SU-DHL-6 (cell line): ENCODE results near the gene PPFIBP1.

Source experiments
- EZH2phosphoT487 ChIP-seq: fragments of 200-600 bp; sonication (generic), shearing (Covaris generic); conservative IDR thresholded peaks from 2 replicates; pipeline ENCODE4 v1.6.1; 2018; ENCODE audit warnings: mild to moderate bottlenecking, antibody characterized with exemption, low read length, moderate library complexity, mixed read lengths
- TF ChIP-seq, protein P1 (sequence below): fragments of 200-600 bp; sonication (generic); IDR thresholded peaks from one replicate; pipeline ENCODE4 v1.5.1; 2017; ENCODE audit warnings: antibody characterized with exemption, mild to moderate bottlenecking, low read length, moderate library complexity; ENCODE audit not compliant: insufficient read depth, poor library complexity, severe bottlenecking

DNA sequence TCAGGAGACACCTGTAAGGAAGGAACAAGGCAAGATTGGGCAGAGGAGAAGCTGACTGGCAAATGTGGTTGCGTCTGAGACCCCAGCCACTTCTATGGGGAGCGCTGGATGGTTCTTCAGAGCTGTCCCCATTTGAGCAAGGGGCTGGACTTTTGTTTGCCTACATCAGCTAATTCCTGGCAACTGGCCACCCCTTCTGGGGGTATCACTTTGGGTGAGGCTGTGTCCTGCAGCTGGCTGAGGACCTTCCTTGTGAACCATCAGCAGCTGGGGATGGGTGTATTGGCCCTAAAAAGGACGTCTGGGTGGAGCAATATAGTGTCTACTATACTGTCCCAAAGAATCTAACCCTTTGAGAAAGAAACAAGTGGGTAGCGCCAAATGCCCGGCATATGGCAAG is 23.6 kb downstream of the PPFIBP1 start:
- TF ChIP-seq, protein P1, sequence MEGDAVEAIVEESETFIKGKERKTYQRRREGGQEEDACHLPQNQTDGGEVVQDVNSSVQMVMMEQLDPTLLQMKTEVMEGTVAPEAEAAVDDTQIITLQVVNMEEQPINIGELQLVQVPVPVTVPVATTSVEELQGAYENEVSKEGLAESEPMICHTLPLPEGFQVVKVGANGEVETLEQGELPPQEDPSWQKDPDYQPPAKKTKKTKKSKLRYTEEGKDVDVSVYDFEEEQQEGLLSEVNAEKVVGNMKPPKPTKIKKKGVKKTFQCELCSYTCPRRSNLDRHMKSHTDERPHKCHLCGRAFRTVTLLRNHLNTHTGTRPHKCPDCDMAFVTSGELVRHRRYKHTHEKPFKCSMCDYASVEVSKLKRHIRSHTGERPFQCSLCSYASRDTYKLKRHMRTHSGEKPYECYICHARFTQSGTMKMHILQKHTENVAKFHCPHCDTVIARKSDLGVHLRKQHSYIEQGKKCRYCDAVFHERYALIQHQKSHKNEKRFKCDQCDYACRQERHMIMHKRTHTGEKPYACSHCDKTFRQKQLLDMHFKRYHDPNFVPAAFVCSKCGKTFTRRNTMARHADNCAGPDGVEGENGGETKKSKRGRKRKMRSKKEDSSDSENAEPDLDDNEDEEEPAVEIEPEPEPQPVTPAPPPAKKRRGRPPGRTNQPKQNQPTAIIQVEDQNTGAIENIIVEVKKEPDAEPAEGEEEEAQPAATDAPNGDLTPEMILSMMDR: no peak
- no peak for TF ChIP-seq EZH2phosphoT487
